HEK293T (cell line): Measurements from ENCODE around the gene MUL1.
"Not testable (repeated sequence)": the region's sequence is repeated elsewhere in the genome, so short reads cannot be mapped to it uniquely, and the experiment has no call there.

Experiments used
- ELF4 ChIP-seq: fragments of 450-650 bp; IDR thresholded peaks from 2 replicates; pipeline ENCODE4 v1.6.1; 2017; ENCODE audit warnings: antibody characterized with exemption
- FOXA1 ChIP-seq: fragments of 450-650 bp; IDR thresholded peaks from 2 replicates; pipeline ENCODE4 v1.6.1; 2016; ENCODE audit warnings: mild to moderate bottlenecking
- HDGF ChIP-seq: fragments of 450-650 bp; IDR thresholded peaks from 2 replicates; pipeline ENCODE4 v1.6.1; 2017; ENCODE audit warnings: antibody characterized with exemption, borderline replicate concordance
- NFRKB ChIP-seq: fragments of 450-650 bp; IDR thresholded peaks from 2 replicates; pipeline ENCODE4 v1.6.1; 2016; ENCODE audit warnings: mild to moderate bottlenecking, moderate library complexity
- SP1 ChIP-seq: fragments of 450-650 bp; IDR thresholded peaks from 2 replicates; pipeline ENCODE4 v1.6.1; 2017
- SUZ12 ChIP-seq: fragments of 450-650 bp; IDR thresholded peaks from 2 replicates; pipeline ENCODE4 v1.6.1; 2016; ENCODE audit warnings: mild to moderate bottlenecking
- ZNF384 ChIP-seq: fragments of 450-650 bp; IDR thresholded peaks from 2 replicates; pipeline ENCODE4 v1.6.1; 2016

DNA sequence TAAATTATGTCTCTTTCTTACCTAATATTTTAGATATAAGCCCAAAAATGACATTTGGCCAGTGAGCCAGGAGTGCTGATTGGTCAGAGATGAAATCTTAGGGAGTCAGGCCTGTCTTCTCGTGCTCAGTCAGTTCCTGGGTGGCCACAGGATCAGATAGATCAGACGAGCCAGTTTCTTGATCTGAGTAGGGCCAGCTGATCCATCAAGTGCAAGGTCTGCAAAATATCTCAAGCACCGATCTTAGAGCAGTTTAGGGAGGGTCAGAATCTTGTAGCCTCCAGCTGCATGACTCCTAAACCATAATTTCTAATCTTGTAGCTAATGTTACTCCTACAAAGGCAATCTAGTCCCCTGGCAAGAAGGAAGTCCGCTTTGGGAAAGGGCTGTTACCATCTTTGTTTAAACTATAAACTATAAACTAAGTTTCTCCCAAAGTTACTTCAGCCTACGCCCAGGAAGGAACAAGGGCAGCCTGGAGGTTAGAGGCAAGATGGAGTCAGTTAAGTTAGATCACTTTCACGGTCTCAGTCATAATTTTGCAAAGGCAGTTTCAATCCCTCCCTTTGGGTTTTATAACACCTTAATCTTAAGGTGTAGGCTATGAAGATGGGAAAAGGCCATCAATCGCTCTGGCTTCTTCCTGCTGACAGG lies 11.8 kb upstream of the MUL1 start:
- TF ChIP-seq HDGF, SUZ12, NFRKB, SP1, FOXA1, ZNF384, ELF4: not testable (repeated sequence)
